ENCODE measurements around the gene ZNF665.
"Not testable (repeated sequence)": the region's sequence is repeated elsewhere in the genome, so short reads cannot be mapped to it uniquely, and the experiment has no call there.

ZNF665 gene

GRCh38 chr19:53192771-53193534 is at the start of gene ZNF665:
ZNF665 (minus strand) TSS chr19:53193358; CDS start chr19:53182898, 10,460 bp downstream.
- DNase-seq = peak; percentile 86

- no peak for DNase-seq
Measured at GRCh38 chr19:53237114-53237777, 44.1 kb upstream of the ZNF665 start.

GRCh38 chr19:53224606-53225005 is 31.4 kb upstream of the ZNF665 start:
- no peak for DNase-seq

- not testable (repeated sequence) for DNase-seq
Measured at GRCh38 chr19:53222716-53223115, 29.6 kb upstream of the ZNF665 start.

- no peak for DNase-seq
Measured at GRCh38 chr19:53212703-53213320, 19.7 kb upstream of the ZNF665 start.

GRCh38 chr19:53211554-53211953 is 18.4 kb upstream of the ZNF665 start:
- not testable (repeated sequence) for DNase-seq

- peak; percentile 96 for DNase-seq
Measured at GRCh38 chr19:53196777-53197396, 3.7 kb upstream of the ZNF665 start.

- DNase-seq = peak; percentile 85
Measured at GRCh38 chr19:53195265-53195903, 2.2 kb upstream of the ZNF665 start.

GRCh38 chr19:53193535-53194222 is 521 bp upstream of the ZNF665 start:
- no peak for DNase-seq

GRCh38 chr19:53190253-53190652 is 2.9 kb downstream of the ZNF665 start:
- no peak for DNase-seq

GRCh38 chr19:53189691-53190198 is 3.4 kb downstream of the ZNF665 start:
- not testable (repeated sequence) for DNase-seq

- not testable (repeated sequence) for DNase-seq
Measured at GRCh38 chr19:53185155-53185882, 7.8 kb downstream of the ZNF665 start.

- DNase-seq = no peak
Measured at GRCh38 chr19:53183146-53183764, 9.9 kb downstream of the ZNF665 start.

- DNase-seq = no peak
Measured at GRCh38 chr19:53182202-53182601, 11.0 kb downstream of the ZNF665 start.

GRCh38 chr19:53177986-53178385 is 15.2 kb downstream of the ZNF665 start:
- DNase-seq = no peak

GRCh38 chr19:53172889-53173288 is 20.3 kb downstream of the ZNF665 start:
- DNase-seq = no peak

- DNase-seq = no peak
Measured at GRCh38 chr19:53165691-53166091, 27.5 kb downstream of the ZNF665 start.

GRCh38 chr19:53161123-53161522 is 32.0 kb downstream of the ZNF665 start:
- no peak for DNase-seq

GRCh38 chr19:53160350-53160749 is 32.8 kb downstream of the ZNF665 start:
- no peak for DNase-seq

GRCh38 chr19:53158119-53158656 is 35.0 kb downstream of the ZNF665 start:
- peak; percentile 38 for DNase-seq

GRCh38 chr19:53157626-53158025 is 35.5 kb downstream of the ZNF665 start:
- DNase-seq = no peak

All from CD4-positive, alpha-beta T cell treated with Interleukin-10 for 1 hour (primary cell).